GM12872 (cell line): ENCODE results near the gene ARHGAP24.

Source experiments
- TF ChIP-seq, protein P1 (sequence below): IDR thresholded peaks from 3 replicates; pipeline ENCODE4 v1.5.1; 2011; ENCODE audit warnings: low read depth, mild to moderate bottlenecking, low read length, moderate library complexity; ENCODE audit not compliant: insufficient read depth

Gene ARHGAP24

DNA sequence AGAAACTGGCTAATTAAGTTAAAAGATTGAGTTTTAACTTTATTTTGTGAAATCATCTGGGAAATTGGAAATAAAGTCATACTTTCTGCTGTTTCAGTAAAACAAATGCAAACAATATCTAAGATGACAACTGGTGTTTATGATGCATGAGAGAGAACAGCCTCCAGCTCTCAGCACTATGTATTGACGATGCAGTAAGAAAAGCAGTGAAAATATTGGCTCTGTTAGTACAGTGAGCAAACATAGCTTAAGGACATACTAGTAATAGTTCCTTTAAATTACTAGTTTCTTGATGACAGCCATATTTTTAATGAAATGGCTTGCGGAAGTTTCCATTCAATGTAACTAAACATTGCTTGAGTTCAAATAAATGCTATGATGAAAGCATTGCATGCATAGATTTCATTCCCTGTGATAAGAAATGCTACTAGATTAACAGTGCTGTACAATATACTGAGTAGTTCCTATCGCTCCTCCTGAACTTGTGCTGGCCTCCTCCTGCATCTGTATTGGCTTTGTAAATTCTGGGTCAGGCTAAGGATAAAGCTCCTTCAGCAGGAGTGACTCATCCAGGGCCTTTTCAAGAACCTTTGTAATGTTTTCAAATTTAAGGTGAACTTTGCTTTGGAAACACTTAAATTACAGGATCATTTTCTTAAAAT, 11.6 kb downstream of the ARHGAP24 start:
- TF ChIP-seq, protein P1, sequence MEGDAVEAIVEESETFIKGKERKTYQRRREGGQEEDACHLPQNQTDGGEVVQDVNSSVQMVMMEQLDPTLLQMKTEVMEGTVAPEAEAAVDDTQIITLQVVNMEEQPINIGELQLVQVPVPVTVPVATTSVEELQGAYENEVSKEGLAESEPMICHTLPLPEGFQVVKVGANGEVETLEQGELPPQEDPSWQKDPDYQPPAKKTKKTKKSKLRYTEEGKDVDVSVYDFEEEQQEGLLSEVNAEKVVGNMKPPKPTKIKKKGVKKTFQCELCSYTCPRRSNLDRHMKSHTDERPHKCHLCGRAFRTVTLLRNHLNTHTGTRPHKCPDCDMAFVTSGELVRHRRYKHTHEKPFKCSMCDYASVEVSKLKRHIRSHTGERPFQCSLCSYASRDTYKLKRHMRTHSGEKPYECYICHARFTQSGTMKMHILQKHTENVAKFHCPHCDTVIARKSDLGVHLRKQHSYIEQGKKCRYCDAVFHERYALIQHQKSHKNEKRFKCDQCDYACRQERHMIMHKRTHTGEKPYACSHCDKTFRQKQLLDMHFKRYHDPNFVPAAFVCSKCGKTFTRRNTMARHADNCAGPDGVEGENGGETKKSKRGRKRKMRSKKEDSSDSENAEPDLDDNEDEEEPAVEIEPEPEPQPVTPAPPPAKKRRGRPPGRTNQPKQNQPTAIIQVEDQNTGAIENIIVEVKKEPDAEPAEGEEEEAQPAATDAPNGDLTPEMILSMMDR = no peak

DNA sequence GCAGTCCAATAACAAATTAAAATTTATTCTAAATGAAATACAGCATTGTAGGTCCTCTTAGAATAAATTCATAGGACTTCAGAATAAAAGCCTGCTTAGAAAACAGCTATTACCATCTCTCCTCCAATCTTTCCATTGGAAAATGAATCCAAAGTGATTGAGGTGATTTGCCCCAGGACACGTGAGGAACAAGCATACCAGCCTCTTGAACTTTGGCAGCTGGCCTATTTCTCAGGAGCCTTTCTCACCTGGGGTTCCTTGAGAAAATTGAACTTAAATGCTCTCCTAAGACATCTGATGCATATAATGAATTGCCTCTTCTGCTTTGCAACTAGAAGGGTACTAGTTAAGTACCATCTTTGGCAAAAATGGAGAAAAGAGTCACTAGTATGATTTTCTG, 13.5 kb downstream of the ARHGAP24 start:
- TF ChIP-seq, protein P1 = no peak

GRCh38 chr4:85489273-85489981, 14.5 kb downstream of the ARHGAP24 start:
- TF ChIP-seq, protein P1 = no peak

DNA sequence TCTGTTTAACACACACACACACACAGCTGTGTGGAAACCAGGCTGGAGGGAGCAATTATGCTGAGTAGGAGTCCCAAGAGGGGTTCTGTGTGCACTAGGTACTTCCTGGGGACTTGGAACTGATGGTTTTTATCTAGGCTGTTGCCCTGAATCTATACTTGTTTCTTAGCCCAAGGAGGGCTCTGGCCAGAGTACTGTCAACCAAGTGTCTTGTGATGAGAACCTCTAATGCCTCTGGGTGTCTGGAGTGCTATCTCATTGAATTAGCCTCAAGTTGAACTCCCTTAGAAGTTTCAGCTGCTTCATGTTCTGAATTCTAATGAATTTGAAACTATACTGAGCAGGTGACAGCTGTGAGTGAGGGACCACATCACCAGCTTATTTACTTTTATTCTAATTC, 16.6 kb downstream of the ARHGAP24 start:
- TF ChIP-seq, protein P1 = no peak

DNA sequence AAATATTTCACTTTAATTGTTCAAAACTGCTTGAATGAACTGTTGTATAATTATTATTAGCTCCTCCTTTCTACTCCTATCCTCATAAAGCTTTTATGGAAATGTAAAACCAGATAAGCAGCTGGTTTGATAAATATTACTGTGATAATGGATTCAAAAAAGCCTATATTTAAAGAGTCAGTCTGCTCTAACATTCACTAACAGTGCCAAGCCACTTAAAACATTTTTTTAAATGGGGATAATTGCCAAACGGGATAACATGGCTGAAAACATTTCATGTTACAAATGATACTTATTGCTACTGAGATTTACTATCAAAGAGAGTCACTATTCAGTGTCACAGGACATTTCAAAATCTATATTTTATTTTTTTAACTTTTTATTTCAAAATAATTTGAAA, 17.4 kb downstream of the ARHGAP24 start:
- TF ChIP-seq, protein P1 = no peak

- TF ChIP-seq, protein P1 = no peak
Observed at GRCh38 chr4:85495621-85496020, 20.7 kb downstream of the ARHGAP24 start.

- TF ChIP-seq, protein P1 = no peak
Observed at GRCh38 chr4:85496126-85496849, 21.3 kb downstream of the ARHGAP24 start.
